HCT116 (cell line): ENCODE data around the gene UTS2R.

ENCODE experiments used
- CEBPB ChIP-seq: IDR thresholded peaks from 2 replicates; pipeline ENCODE4 v1.6.1; 2012; ENCODE audit warnings: low read depth
- EZH2 ChIP-seq: fragments of 200-600 bp; sonication (generic); IDR thresholded peaks from 2 replicates; pipeline ENCODE4 v1.6.1; 2017; ENCODE audit warnings: antibody characterized with exemption, mixed run types
- EZH2phosphoT487 ChIP-seq: fragments of 200-600 bp; IDR thresholded peaks from 2 replicates; pipeline ENCODE4 v1.6.1; 2018; ENCODE audit warnings: antibody characterized with exemption, borderline replicate concordance
- POLR2A ChIP-seq: IDR thresholded peaks from 2 replicates; pipeline ENCODE4 v1.7.0; 2011; ENCODE audit warnings: borderline replicate concordance; ENCODE audit not compliant: insufficient read depth, insufficient read length; ENCODE audit errors: extremely low read depth
- SRF ChIP-seq: IDR thresholded peaks from 2 replicates; pipeline ENCODE4 v1.6.1; 2012; ENCODE audit warnings: low read depth
- TCF7L2 ChIP-seq: IDR thresholded peaks from 2 replicates; pipeline ENCODE4 v1.7.0; 2011; ENCODE audit warnings: borderline replicate concordance, inconsistent platforms; ENCODE audit not compliant: insufficient read depth, insufficient read length; ENCODE audit errors: extremely low read depth
- TF ChIP-seq, protein P1 (sequence below), 3 experiments: fragments of 200-600 bp in 1 of 3; sonication (generic) in 1 of 3; IDR thresholded peaks in 2 of 3; conservative IDR thresholded peaks in 1 of 3; 2 replicates each; pipeline ENCODE4 v1.5.1; 2012 to 2017; ENCODE audit warnings: low read depth in 2 of 3, low read length in 2 of 3, antibody characterized with exemption in 1 of 3, borderline replicate concordance in 1 of 3, control low read depth in 1 of 3, mild to moderate bottlenecking in 1 of 3, mixed read lengths in 1 of 3, mixed run types in 1 of 3, moderate library complexity in 1 of 3; ENCODE audit not compliant: insufficient read depth in 1 of 3

DNA sequence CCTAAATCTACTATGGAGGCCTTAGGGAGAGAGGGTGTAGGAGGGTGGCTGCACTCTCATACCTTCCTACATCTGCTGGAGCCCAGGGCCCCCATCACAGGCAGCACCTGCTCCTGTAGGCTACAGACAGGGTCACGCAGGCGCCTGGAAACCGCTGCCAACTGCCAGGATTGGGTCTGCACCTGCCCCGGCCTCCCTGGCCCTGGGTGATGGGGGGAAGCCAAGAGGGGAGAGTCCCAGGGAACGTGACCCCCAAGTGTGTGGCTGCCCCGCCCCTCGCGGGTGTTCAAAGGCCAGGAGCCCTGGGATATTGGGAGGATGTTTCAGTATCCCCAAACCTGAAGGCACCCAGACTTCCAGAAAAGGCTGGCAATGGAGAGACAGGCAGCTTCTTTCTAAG lies 18.1 kb upstream of the UTS2R start:
- TF ChIP-seq SRF (no peak), POLR2A (no peak), EZH2phosphoT487 (no peak), EZH2 (no peak), TCF7L2 (no peak), CEBPB (no peak)
- TF ChIP-seq, protein P1, sequence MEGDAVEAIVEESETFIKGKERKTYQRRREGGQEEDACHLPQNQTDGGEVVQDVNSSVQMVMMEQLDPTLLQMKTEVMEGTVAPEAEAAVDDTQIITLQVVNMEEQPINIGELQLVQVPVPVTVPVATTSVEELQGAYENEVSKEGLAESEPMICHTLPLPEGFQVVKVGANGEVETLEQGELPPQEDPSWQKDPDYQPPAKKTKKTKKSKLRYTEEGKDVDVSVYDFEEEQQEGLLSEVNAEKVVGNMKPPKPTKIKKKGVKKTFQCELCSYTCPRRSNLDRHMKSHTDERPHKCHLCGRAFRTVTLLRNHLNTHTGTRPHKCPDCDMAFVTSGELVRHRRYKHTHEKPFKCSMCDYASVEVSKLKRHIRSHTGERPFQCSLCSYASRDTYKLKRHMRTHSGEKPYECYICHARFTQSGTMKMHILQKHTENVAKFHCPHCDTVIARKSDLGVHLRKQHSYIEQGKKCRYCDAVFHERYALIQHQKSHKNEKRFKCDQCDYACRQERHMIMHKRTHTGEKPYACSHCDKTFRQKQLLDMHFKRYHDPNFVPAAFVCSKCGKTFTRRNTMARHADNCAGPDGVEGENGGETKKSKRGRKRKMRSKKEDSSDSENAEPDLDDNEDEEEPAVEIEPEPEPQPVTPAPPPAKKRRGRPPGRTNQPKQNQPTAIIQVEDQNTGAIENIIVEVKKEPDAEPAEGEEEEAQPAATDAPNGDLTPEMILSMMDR (IDR thresholded peaks at IDR 0.05 in 2 of 3, conservative IDR thresholded peaks at IDR 0.05 in 1 of 3; ENCODE audit: borderline replicate concordance in 1 of 3, insufficient read depth in 1 of 3, low read depth in 2 of 3, low read length in 2 of 3) = no peak
